RPMI7951 (cell line): ENCODE results near the gene CCDC127. TPM values are rescaled to one million over a fixed set of nuclear protein-coding genes. Genes with fewer than 3 reads are reported as not detected.

Experiments
- DNase-seq: peaks from one replicate; pipeline ENCODE4 v3.0.0-alpha.2; 2012; ENCODE audit warnings: low read depth
- total RNA-seq: library from RNA; depleted of rRNA; stranded (reverse); fragments of >200 nt; shearing (Covaris generic); gene quantifications from 2 replicates; pipeline ENCODE4 v1.2.3, GENCODE V29; 2014

CCDC127 gene
- total RNA-seq, 1 experiment from 2014 or later, result 3.8 TPM

- no peak for DNase-seq
Measured at GRCh38 chr5:204001-204400, 14.0 kb downstream of the CCDC127 start.

- DNase-seq, result no peak
Measured at GRCh38 chr5:203246-203930, 14.6 kb downstream of the CCDC127 start.

- no peak for DNase-seq
Measured at GRCh38 chr5:201672-202071, 16.3 kb downstream of the CCDC127 start.

GRCh38 chr5:200985-201384 lies 17.0 kb downstream of the CCDC127 start:
- no peak for DNase-seq

- DNase-seq, result no peak
Measured at GRCh38 chr5:199950-200645, 17.9 kb downstream of the CCDC127 start.

- no peak for DNase-seq
Measured at GRCh38 chr5:199197-199949, 18.6 kb downstream of the CCDC127 start.

GRCh38 chr5:198516-199196 lies 19.3 kb downstream of the CCDC127 start:
- DNase-seq, result no peak

GRCh38 chr5:197892-198489 lies 20.0 kb downstream of the CCDC127 start:
- no peak for DNase-seq

- DNase-seq, result peak; percentile 34
Measured at GRCh38 chr5:197031-197430, 20.9 kb downstream of the CCDC127 start.

GRCh38 chr5:196350-196749 lies 21.6 kb downstream of the CCDC127 start:
- DNase-seq, result no peak

GRCh38 chr5:195401-196160 lies 22.4 kb downstream of the CCDC127 start:
- no peak for DNase-seq

- DNase-seq, result no peak
Measured at GRCh38 chr5:194603-195209, 23.2 kb downstream of the CCDC127 start.

GRCh38 chr5:194102-194501 lies 23.9 kb downstream of the CCDC127 start:
- no peak for DNase-seq

GRCh38 chr5:192970-193831 lies 24.8 kb downstream of the CCDC127 start:
- DNase-seq, result no peak

- no peak for DNase-seq
Measured at GRCh38 chr5:192691-192969, 25.3 kb downstream of the CCDC127 start.

GRCh38 chr5:191949-192690 lies 25.8 kb downstream of the CCDC127 start:
- no peak for DNase-seq

- DNase-seq, result peak; percentile 37
Measured at GRCh38 chr5:191036-191948, 26.7 kb downstream of the CCDC127 start, which contains the start of gene LRRC14B. LRRC14B (plus strand) TSS chr5:191495; CDS start chr5:191539, 44 bp downstream.
